HG03159 (cell line): ENCODE results near the gene TM4SF1.
"Not testable (repeated sequence)": the region's sequence is repeated elsewhere in the genome, so short reads cannot be mapped to it uniquely, and the experiment has no call there.

Experiments
- ATAC-seq: cut with Tn5 transposase; IDR thresholded peaks from one replicate; pipeline ENCODE4 v1.9.1; 2021; ENCODE audit warnings: mild to moderate bottlenecking, moderate library complexity; ENCODE audit not compliant: unreplicated experiment

The TM4SF1 gene

GRCh38 chr3:149352556-149352955 lies 24.9 kb downstream of the TM4SF1 start:
- peak; percentile 93 for ATAC-seq

DNA sequence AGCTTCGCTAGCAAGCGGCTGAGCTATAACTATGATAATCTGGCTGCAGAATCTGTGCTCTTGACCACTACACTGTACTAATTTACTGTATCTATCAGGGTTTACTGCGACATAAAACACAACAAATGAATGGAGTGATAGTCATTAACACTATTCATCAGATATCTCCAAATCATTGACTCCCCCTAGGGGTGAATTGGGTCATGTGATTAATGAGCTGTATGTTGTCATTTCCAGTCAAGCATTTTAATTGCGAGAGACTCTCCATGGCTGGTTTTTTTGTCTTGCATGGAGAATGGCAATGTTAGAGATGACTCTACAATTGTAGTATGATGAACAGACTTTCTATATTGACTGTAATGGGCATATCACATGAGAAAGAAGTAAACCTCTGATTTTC lies 33.5 kb downstream of the TM4SF1 start:
- ATAC-seq = no peak

DNA sequence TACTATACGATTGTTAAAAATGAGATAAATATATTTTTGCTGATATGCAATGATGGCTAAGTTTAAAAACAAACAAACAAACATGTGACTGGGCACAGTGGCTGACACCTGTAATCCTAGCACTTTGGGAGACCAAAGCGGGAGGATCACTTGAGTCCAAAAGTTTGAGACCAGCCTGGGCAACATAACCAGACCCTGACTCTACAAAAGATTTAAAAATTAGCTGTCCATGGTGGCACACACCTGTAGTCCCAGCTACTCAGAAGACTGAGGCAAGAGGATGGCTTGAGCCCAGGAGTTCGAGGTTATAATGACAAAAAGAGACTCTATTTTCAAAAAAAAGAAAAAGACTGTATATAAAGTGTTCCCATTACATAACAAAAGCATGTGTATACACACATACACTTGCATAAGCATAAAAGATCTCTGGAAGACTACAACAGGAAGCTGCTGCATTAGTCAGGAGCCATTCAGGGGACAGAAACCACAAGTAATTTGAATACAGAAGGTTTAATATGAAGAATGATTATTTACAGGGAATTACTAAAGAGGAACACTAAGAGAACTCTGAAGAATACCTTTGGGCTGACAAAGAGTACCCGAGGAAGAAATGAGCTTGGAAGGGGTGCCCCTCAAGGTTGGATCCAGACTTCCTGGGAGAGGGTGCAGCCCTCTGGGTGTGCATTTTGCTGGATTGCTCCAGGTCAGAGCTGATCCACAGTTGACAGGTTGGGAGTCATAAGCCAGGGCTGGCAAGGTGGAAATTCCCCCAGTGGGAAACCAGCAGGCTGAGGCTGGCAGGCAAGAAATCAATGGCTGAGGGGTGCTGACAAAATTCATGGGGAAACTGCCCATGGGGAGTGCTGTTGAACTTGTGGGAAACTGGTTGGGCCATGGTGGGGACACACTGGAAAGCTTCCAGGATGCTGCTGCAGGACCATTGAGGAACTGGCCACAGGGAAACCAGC lies 34.8 kb downstream of the TM4SF1 start:
- no peak for ATAC-seq

DNA sequence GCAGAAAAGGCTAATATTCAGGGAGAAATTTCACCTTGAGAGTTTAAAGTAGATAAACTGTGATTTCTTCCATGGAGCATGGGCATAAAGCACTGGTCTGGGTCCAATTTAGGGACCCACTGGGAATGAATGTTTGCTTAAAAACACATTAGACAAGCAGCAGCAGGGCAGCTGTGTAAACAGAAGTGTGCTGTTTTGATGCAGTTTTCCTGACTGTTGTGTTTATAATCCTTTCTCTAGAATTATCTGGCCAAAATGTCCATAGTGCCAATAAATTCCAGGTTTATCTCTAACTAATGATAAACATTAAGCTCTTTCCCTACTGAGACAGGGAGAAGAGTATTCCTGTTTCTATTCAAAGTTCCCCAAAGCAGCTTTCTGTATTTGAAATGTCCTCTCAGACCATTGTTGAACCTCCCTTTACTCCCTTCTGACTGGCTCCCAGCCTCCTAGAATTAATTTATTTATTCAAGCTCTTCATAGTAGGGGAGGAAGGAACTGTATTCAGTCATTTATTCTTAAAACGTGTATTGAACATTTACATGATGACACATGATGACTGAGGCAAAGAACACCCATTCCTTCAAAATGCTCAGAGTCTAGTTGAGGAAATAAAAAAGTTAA lies 37.0 kb downstream of the TM4SF1 start:
- no peak for ATAC-seq

GRCh38 chr3:149339931-149340309 lies 37.5 kb downstream of the TM4SF1 start:
- no peak for ATAC-seq

GRCh38 chr3:149337486-149337885 lies 40.0 kb downstream of the TM4SF1 start:
- ATAC-seq = not testable (repeated sequence)

DNA sequence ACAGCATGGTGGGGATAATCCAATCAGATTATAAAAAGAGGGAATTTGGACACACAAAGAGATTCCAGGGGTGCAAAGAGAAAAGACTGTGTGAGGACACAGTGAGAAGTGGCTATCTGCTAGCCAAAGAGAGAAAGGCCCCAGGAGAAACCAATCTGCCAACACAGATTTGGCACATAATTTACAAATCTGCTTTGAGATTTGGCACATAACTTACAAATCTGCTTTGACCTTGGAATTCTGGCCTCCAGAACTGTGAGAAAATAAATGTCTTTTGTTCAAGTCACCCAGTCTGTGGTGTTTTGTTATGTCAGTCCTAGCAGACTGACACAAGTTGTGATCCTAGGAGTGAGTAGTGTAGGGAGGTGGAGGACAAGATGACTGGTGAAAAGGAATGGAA lies 40.5 kb downstream of the TM4SF1 start:
- no peak for ATAC-seq

DNA sequence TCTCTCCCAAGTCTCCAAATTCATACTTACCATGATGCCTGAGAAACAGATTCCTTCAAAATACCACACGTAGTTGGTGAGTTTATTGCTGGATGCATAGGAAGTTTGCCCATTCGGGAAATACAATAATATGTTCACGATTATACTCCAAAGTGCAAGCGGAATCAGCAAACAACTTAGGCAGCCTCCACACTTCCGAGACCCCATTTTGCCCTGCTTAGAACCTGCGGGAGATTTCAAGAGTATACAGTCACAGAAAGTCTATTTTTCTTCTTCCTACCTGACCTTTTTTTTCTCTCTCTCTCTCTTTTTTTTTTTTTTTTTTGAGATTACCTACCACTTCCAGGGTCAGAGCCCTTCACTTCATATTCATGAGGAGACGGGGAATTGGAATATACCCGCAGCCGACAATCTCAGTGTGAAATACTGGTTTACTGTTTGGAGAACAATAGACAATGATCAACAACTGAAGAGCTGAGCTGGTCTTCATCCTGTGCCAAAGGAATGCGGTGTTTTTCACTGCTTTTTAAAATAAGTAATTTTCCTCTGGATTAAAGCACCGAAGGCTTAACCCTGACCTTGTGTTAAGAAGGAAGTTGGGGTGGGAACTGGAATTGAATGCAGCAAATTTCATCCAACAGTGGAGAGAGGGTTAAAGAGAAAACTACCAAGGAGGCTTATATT lies 44.1 kb downstream of the TM4SF1 start, which contains the start of gene TM4SF18:
TM4SF18 (minus strand) TSS at position 461 of the 684 bp plus-strand sequence; CDS start at position 207, 254 bp downstream.
- no peak for ATAC-seq

- no peak for ATAC-seq
Observed at GRCh38 chr3:149332771-149333170, 44.7 kb downstream of the TM4SF1 start.

DNA sequence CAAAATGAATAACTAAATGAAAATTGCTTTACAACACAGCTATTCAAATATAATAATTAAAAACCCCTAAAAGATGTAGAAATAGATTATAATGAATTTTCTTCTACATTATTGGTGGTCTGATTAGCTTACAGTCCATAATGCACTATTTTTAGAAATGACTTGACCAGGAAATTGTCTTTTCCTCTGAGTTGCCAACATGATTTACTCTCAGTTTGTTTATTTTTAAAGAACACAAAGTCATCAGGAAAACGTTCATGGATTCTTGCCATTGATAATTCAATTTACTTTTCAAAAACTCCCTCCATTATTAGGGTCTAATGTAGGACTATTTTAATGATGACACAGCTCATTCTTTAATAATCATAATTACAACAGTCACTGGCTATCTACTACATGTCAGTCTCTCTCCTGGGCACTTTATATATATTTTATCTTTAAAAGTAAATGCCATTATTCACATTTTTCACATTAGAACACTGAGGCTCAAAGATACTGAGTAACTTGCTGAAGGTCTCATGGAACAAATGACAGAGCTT lies 45.2 kb downstream of the TM4SF1 start:
- no peak for ATAC-seq

DNA sequence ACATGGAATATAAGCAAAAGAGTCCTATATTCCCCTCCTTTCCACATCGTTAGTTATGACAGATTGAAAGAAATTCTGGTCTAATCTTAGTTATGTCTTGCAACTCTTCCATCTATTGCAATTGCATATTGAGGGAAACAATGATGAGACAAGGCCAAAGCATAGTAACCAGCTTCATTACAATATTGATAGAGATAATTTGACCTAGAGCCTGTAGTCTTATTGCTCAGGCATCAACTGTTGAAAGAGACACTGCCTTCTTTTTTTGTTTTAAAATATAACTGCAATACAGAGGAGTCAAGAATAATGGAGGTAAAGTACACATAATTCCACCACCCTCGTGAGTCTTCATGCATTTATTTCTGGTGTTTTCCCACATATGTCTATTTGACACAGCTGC lies 46.1 kb downstream of the TM4SF1 start:
- ATAC-seq = no peak

- ATAC-seq = no peak
Observed at GRCh38 chr3:149330609-149331331, 46.7 kb downstream of the TM4SF1 start.

DNA sequence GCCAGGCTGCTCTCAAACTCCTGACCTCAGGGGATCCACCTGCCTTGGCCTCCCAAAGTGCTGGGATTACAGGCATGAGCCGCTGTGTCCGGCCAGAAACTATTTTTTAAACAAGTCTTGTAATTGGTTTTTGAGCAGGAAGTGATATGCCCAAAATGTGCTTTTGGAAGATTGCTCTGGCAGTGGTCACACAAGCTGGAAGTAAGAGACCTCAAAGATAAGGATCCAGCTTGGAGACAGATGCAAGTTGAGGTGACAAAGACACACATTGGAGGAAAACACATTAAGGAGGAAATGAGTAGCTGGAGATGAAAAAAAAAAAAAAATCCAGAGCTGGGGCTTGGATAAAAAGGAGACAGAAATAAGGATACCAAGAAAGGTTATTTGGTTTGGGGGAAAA lies 50.3 kb downstream of the TM4SF1 start:
- no peak for ATAC-seq

GRCh38 chr3:149325581-149325980 lies 51.9 kb downstream of the TM4SF1 start:
- no peak for ATAC-seq

- ATAC-seq = no peak
Observed at GRCh38 chr3:149324332-149324731, 53.1 kb downstream of the TM4SF1 start.

GRCh38 chr3:149321640-149322039 lies 55.8 kb downstream of the TM4SF1 start:
- no peak for ATAC-seq

GRCh38 chr3:149321136-149321535 lies 56.3 kb downstream of the TM4SF1 start:
- ATAC-seq = no peak

- ATAC-seq = no peak
Observed at GRCh38 chr3:149319750-149320149, 57.7 kb downstream of the TM4SF1 start.
